Measurements from ENCODE around the gene RASA3. TPM values are rescaled to one million over a fixed set of nuclear protein-coding genes. Genes with fewer than 3 reads are reported as not detected.

The RASA3 gene
- total and polyA plus RNA-seq, 2 donors (not counting 3 experiments of a cell fraction or from before 2014, with no cell fraction given): 26.5 to 53.8 TPM

DNA sequence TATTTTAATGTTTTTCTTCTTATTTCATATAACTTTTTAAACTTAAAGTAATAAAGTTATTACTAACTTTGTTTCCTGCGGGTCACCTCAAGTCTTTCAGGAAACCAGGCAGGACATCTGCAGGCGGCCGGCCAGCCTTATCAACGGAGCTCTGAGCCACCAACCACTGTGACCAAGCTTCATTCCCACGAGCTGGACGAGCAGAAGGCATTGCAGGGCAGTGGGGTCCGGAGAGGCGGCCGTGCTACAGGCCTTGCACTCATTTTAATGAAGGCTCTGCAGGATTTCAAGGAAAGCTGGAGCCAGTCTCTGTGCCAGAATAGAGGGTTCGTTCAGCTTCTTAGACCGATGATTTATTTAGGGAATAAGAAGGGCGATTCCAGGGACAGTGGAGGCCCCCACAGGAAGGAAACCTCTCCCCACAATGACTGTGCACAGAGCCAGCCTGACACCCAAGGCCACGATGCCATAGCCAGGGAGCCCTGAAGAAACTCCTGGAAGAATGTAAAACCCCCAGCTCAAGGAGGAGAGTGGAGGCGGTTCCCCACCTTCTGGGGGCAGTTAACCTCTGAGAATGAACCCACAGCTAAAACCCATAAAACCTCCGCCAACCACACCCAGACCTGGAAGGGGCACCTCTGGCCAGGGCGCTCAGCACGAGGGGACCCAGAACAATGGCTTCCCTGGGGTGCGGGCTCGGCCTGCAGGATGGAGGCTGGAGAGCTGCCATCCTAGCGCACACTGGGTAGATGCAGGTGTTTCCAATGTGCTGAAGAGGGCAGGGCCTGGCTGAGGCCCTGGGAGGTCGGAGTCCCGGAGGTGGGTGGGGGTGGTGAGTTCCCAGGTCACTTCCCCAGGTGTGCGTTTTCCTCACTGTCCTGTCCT, 75.0 kb downstream of the RASA3 start:
- DNase-seq (ENCODE audit: low read depth, low spot score) (peak; percentile 37), FAIRE-seq (peak; percentile 78)
- intact Hi-C loops (cut with micrococcal nuclease): loop anchor here (2.0 kb wide), 1 partner anchor 23 kb away; no protein-coding TSS in a partner anchor
- H2AFZ ChIP-seq (ENCODE audit: low read depth, low read length): no peak overlapping the region
- H3K4me3 ChIP-seq (replicated peaks in 1 of 3; ENCODE audit: insufficient read depth in 1 of 3, low read depth in 1 of 3, low read length in 3 of 3): no peak overlapping the region
- H3K4me1 ChIP-seq (ENCODE audit: control insufficient read depth, extremely low read depth, insufficient read depth, low read length): peaks cover 23% of the 10 kb centered on the region
- H3K79me2 ChIP-seq (ENCODE audit: control insufficient read depth, insufficient read depth, low read length): peaks cover 90% of the 10 kb centered on the region
- H3K9me3 ChIP-seq (replicated peaks; ENCODE audit: control insufficient read depth, insufficient read depth, low read length): no peaks in the 10 kb centered on the region
- BruUV-seq (replicated peaks): no TSS peak
- peak overlapping the region; percentile 4 for H3K4me2 ChIP-seq (ENCODE audit: insufficient read depth, low read length)
- TF ChIP-seq CTCF (IDR thresholded peaks at IDR 0.05; ENCODE audit: extremely low read depth in 1 of 2, insufficient read depth in 1 of 2, low read depth in 1 of 2, low read length in 2 of 2): no peak
- TF ChIP-seq POLR2AphosphoS5 (IDR thresholded peaks at IDR 0.05; ENCODE audit: insufficient read depth, low read depth, low read length): no peak
- TF ChIP-seq JUN (IDR thresholded peaks at IDR 0.05; ENCODE audit: borderline replicate concordance, insufficient read depth, insufficient read length, low read depth): no peak
- TF ChIP-seq POLR2A (IDR thresholded peaks at IDR 0.05; ENCODE audit: low read depth, low read length): no peak
- no peak for TF ChIP-seq FOS (IDR thresholded peaks at IDR 0.05; ENCODE audit: borderline replicate concordance, insufficient read depth, low read length)
- no peak for TF ChIP-seq MYC (IDR thresholded peaks at IDR 0.05; ENCODE audit: low read depth, low read length)
- no peak for TF ChIP-seq GATA2 (IDR thresholded peaks at IDR 0.05; ENCODE audit: insufficient read depth, insufficient read length, low read depth, low read length)
- no peak for TF ChIP-seq EZH2 (IDR thresholded peaks at IDR 0.05; ENCODE audit: borderline replicate concordance, low read depth, low read length, severe bottlenecking)
- TF ChIP-seq, protein P1, sequence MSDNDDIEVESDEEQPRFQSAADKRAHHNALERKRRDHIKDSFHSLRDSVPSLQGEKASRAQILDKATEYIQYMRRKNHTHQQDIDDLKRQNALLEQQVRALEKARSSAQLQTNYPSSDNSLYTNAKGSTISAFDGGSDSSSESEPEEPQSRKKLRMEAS (IDR thresholded peaks at IDR 0.05; ENCODE audit: insufficient read depth, insufficient read length): no peak
- H3K27ac ChIP-seq (ENCODE audit: insufficient read depth, low read depth, low read length): peak overlapping the region; percentile 39
- peaks cover 2 to 12% of the 10 kb centered on the region in 2 experiments for H3K36me3 ChIP-seq (ENCODE audit: control insufficient read depth in 2 of 2, extremely low read depth in 1 of 2, insufficient read depth in 2 of 2, low read length in 2 of 2)
- ChIA-PET POLR2A (no interaction called here), CTCF (interaction anchor here (1.2 to 2.3 kb wide), 6 partner anchors 8 to 169 kb away, joined by 4 to 7 read pairs (median 6); no protein-coding TSS in a partner anchor)
- dilution Hi-C loops (cut with MboI; ENCODE audit: extremely low pct_ligation_motif_present, low sequenced_read_pairs): loop anchor here (10.0 kb wide), 1 partner anchor 57 kb away; no protein-coding TSS in a partner anchor
- H3K9ac ChIP-seq (replicated peaks; ENCODE audit: extremely low read depth, insufficient read depth, low read length): peak overlapping the region; percentile 12
- no peaks in the 10 kb centered on the region for H3K27me3 ChIP-seq (ENCODE audit: control insufficient read depth in 2 of 2, insufficient read depth in 2 of 2, low read length in 2 of 2)
- no peaks in the 10 kb centered on the region for H4K20me1 ChIP-seq (replicated peaks; ENCODE audit: control insufficient read depth, extremely low read depth, insufficient read depth, low read length)
- no peaks in the 10 kb centered on the region for H3K9me1 ChIP-seq (replicated peaks; ENCODE audit: control insufficient read depth, extremely low read depth, insufficient read depth, low read length)

All from endothelial cell of umbilical vein (primary cell).